ENCODE measurements around the gene NBAS.

NBAS gene

GRCh38 chr2:15354596-15355366 is 206.4 kb downstream of the NBAS start:
- no peaks in the 10 kb centered on the region for H3K9me3 ChIP-seq (ENCODE audit: low read depth, low read length)

GRCh38 chr2:15352363-15352762 is 208.8 kb downstream of the NBAS start:
- H3K9me3 ChIP-seq (ENCODE audit: low read depth, low read length), result no peaks in the 10 kb centered on the region
- no peak overlapping the region for H3K9ac ChIP-seq (ENCODE audit: insufficient read length)
- H3K27ac ChIP-seq, result no peak overlapping the region
- no peak overlapping the region for H3K4me3 ChIP-seq
- TF ChIP-seq FOXP2 (optimal IDR thresholded peaks at IDR 0.05; ENCODE audit: control extremely low read depth, extremely low read length, insufficient read depth), result no peak
- TF ChIP-seq POLR2AphosphoS5 (IDR thresholded peaks at IDR 0.05; ENCODE audit: borderline replicate concordance, low read depth, low read length), result no peak
- TF ChIP-seq EZH2 (IDR thresholded peaks at IDR 0.05), result no peak
- peaks cover 6% of the 10 kb centered on the region; the same call in 1 of the 2 replicates for H3K36me3 ChIP-seq (ENCODE audit: insufficient read depth, low read length)
- no peak for DNase-seq (ENCODE audit: low read depth, low spot score)

More at GRCh38 chr2:15354596-15355366, 206.4 kb downstream of the NBAS start:
- DNase-seq (ENCODE audit: low read depth, low spot score), result no peak
- Histone ChIP-seq H3K9ac (ENCODE audit: insufficient read length) (no peak overlapping the region), H3K27ac (no peak overlapping the region), H3K36me3 (ENCODE audit: insufficient read depth, low read length) (peaks cover 6% of the 10 kb centered on the region; the same call in 1 of the 2 replicates), H3K4me3 (no peak overlapping the region)
- TF ChIP-seq FOXP2 (optimal IDR thresholded peaks at IDR 0.05; ENCODE audit: control extremely low read depth, extremely low read length, insufficient read depth) (no peak), POLR2AphosphoS5 (IDR thresholded peaks at IDR 0.05; ENCODE audit: borderline replicate concordance, low read depth, low read length) (no peak), EZH2 (IDR thresholded peaks at IDR 0.05) (no peak)

GRCh38 chr2:15348636-15349035 is 212.5 kb downstream of the NBAS start:
- Histone ChIP-seq H3K27ac (no peak overlapping the region), H3K9ac (ENCODE audit: insufficient read length) (no peak overlapping the region), H3K9me3 (ENCODE audit: low read depth, low read length) (no peaks in the 10 kb centered on the region), H3K36me3 (ENCODE audit: insufficient read depth, low read length) (no peaks in the 10 kb centered on the region), H3K4me3 (no peak overlapping the region)
- no peak for TF ChIP-seq POLR2AphosphoS5 (IDR thresholded peaks at IDR 0.05; ENCODE audit: borderline replicate concordance, low read depth, low read length)
- no peak for TF ChIP-seq EZH2 (IDR thresholded peaks at IDR 0.05)
- TF ChIP-seq FOXP2 (optimal IDR thresholded peaks at IDR 0.05; ENCODE audit: control extremely low read depth, extremely low read length, insufficient read depth), result no peak
- DNase-seq (ENCODE audit: low read depth, low spot score), result no peak

- no peak for DNase-seq (ENCODE audit: low read depth, low spot score)
- TF ChIP-seq EZH2 (IDR thresholded peaks at IDR 0.05) (no peak), POLR2AphosphoS5 (IDR thresholded peaks at IDR 0.05; ENCODE audit: borderline replicate concordance, low read depth, low read length) (no peak), FOXP2 (optimal IDR thresholded peaks at IDR 0.05; ENCODE audit: control extremely low read depth, extremely low read length, insufficient read depth) (no peak)
- Histone ChIP-seq H3K4me3 (no peak overlapping the region), H3K9ac (ENCODE audit: insufficient read length) (no peak overlapping the region), H3K9me3 (ENCODE audit: low read depth, low read length) (no peaks in the 10 kb centered on the region), H3K36me3 (ENCODE audit: insufficient read depth, low read length) (no peaks in the 10 kb centered on the region), H3K27ac (no peak overlapping the region)
Measured at GRCh38 chr2:15348045-15348444, 213.1 kb downstream of the NBAS start.

- H3K9me3 ChIP-seq (ENCODE audit: low read depth, low read length), result no peaks in the 10 kb centered on the region
- H3K4me3 ChIP-seq, result no peak overlapping the region
- DNase-seq (ENCODE audit: low read depth, low spot score), result no peak
- TF ChIP-seq FOXP2 (optimal IDR thresholded peaks at IDR 0.05; ENCODE audit: control extremely low read depth, extremely low read length, insufficient read depth) (no peak), POLR2AphosphoS5 (IDR thresholded peaks at IDR 0.05; ENCODE audit: borderline replicate concordance, low read depth, low read length) (no peak), EZH2 (IDR thresholded peaks at IDR 0.05) (no peak)
- H3K27ac ChIP-seq, result no peak overlapping the region
- no peak overlapping the region for H3K9ac ChIP-seq (ENCODE audit: insufficient read length)
- no peaks in the 10 kb centered on the region for H3K36me3 ChIP-seq (ENCODE audit: insufficient read depth, low read length)
Measured at GRCh38 chr2:15346624-15347023, 214.5 kb downstream of the NBAS start.

- Histone ChIP-seq H3K4me3 (no peak overlapping the region), H3K27ac (no peak overlapping the region), H3K9me3 (ENCODE audit: low read depth, low read length) (no peaks in the 10 kb centered on the region), H3K36me3 (ENCODE audit: insufficient read depth, low read length) (no peaks in the 10 kb centered on the region), H3K9ac (ENCODE audit: insufficient read length) (no peak overlapping the region)
- no peak for DNase-seq (ENCODE audit: low read depth, low spot score)
- TF ChIP-seq POLR2AphosphoS5 (IDR thresholded peaks at IDR 0.05; ENCODE audit: borderline replicate concordance, low read depth, low read length) (no peak), EZH2 (IDR thresholded peaks at IDR 0.05) (no peak), FOXP2 (optimal IDR thresholded peaks at IDR 0.05; ENCODE audit: control extremely low read depth, extremely low read length, insufficient read depth) (no peak)
Measured at GRCh38 chr2:15337996-15338666, 223.0 kb downstream of the NBAS start.

GRCh38 chr2:15334644-15335326 is 226.3 kb downstream of the NBAS start:
- peak; percentile 72 for DNase-seq (ENCODE audit: low read depth, low spot score)

GRCh38 chr2:15331787-15332186 is 229.3 kb downstream of the NBAS start:
- no peak for DNase-seq (ENCODE audit: low read depth, low spot score)
- H3K9ac ChIP-seq (ENCODE audit: insufficient read length), result no peak overlapping the region
- no peaks in the 10 kb centered on the region for H3K9me3 ChIP-seq (ENCODE audit: low read depth, low read length)
- TF ChIP-seq EZH2 (IDR thresholded peaks at IDR 0.05) (no peak), FOXP2 (optimal IDR thresholded peaks at IDR 0.05; ENCODE audit: control extremely low read depth, extremely low read length, insufficient read depth) (no peak), POLR2AphosphoS5 (IDR thresholded peaks at IDR 0.05; ENCODE audit: borderline replicate concordance, low read depth, low read length) (no peak)
- H3K36me3 ChIP-seq (ENCODE audit: insufficient read depth, low read length), result no peaks in the 10 kb centered on the region; the same call in 1 of the 2 replicates
- H3K27ac ChIP-seq, result no peak overlapping the region
- no peak overlapping the region for H3K4me3 ChIP-seq

More at GRCh38 chr2:15334644-15335326, 226.3 kb downstream of the NBAS start:
- H3K27ac ChIP-seq, result no peak overlapping the region
- no peak overlapping the region for H3K9ac ChIP-seq (ENCODE audit: insufficient read length)
- no peaks in the 10 kb centered on the region; the same call in 1 of the 2 replicates for H3K36me3 ChIP-seq (ENCODE audit: insufficient read depth, low read length)
- H3K4me3 ChIP-seq, result no peak overlapping the region
- H3K9me3 ChIP-seq (ENCODE audit: low read depth, low read length), result no peaks in the 10 kb centered on the region
- TF ChIP-seq FOXP2 (optimal IDR thresholded peaks at IDR 0.05; ENCODE audit: control extremely low read depth, extremely low read length, insufficient read depth), result no peak

All from SK-N-MC (cell line).